ENCODE results near the gene ATP9B.

GRCh38 chr18:79092874-79093273 lies 23.7 kb downstream of the ATP9B start:
- TF ChIP-seq CTCF (IDR thresholded peaks at IDR 0.05) = no peak
- no peak for TF ChIP-seq POLR2A (IDR thresholded peaks at IDR 0.05)
